Right lobe of liver (tissue), 4 donors: ENCODE results near the gene ANAPC4.

Experiments used
- CTCF ChIP-seq, 4 donors: fragments of 200-600 bp in 3 of 4; fragments of 450-650 bp in 1 of 4; IDR thresholded peaks; one replicate each; pipeline versions ENCODE4 v1.5.1 to v1.8.0; 2016 to 2022; ENCODE audit warnings: antibody characterized with exemption in 4 of 4, mild to moderate bottlenecking in 2 of 4
- POLR2A ChIP-seq: fragments of 450-650 bp; IDR thresholded peaks from one replicate; pipeline ENCODE4 v1.6.1; 2017; ENCODE audit warnings: antibody characterized with exemption, mild to moderate bottlenecking
- donor health status: DM: no; HTN: no; CAD: no.
- donor health status: DM: no; HTN: no; CAD: no.
- donor health status: DM: no; HTN: yes; CAD: no.

GRCh38 chr4:25330335-25330734 lies 46.7 kb upstream of the ANAPC4 start:
- TF ChIP-seq CTCF (IDR thresholded peaks at IDR 0.05) (no peak), POLR2A (no peak)
